HuH-7 (cell line): ENCODE measurements around the gene COMMD1.
"Not testable (repeated sequence)": the region's sequence is repeated elsewhere in the genome, so short reads cannot be mapped to it uniquely, and the experiment has no call there.

ENCODE experiments used
- DNase-seq: peaks from one replicate; pipeline ENCODE4 v3.0.0; 2011; ENCODE audit warnings: low spot score

COMMD1 gene

GRCh38 chr2:61905372-61906185 lies at the start of gene COMMD1:
TSS of gene COMMD1 (plus strand) at chr2:61905674. CDS start at chr2:61905679, 5 bp downstream.
- DNase-seq, result peak; percentile 56

DNA sequence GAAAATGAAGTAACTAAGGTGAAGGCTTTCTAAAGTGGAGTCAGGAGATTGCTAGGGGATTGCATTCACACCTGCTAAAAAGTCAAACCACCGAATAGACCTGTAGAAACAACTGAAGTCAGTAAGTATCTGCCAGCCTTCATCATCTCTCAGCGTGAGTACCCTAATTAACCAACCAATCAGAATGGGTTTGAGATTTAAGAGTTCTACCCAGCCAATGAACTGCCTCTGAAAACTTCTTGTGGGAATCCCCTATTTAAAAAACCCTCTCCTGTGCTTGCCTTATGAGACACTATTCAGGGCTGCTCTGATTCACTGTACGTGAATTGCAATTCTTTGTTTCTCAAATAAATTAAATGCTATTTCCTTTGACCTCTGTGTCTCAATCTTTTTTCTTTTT lies 48.2 kb upstream of the COMMD1 start:
- DNase-seq, result no peak

- no peak for DNase-seq
These were observed 43.4 kb upstream of the COMMD1 start for GRCh38 chr2:61862085-61862484.

DNA sequence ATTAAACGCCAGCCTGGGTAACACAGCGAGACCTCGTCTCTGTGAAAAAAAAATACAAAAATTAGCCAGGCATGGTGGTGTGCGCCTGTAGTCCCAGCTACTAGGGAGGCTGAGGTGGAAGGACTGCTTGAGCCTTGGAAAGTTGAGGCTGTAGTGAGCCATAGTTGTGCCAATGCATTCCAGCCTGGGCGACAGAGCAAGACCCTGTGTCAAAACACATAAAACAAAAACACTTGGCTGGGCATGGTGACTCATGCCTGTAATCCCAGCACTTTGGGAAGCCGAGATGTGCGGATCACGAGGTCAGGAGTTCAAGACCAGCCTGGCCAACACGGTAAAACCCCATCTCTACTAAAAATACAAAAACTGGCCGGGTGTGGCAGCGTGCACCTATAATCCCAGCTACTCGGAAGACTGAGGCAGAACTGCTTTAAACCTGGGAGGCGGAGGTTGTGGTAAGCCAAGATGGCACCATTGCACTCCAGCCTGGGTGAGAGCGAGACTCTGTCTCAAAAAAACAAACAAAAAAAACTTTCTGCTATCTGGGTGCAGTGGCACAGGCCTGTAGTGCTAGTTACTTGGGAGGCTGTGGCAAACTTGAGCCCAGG lies 38.9 kb upstream of the COMMD1 start:
- not testable (repeated sequence) for DNase-seq

DNA sequence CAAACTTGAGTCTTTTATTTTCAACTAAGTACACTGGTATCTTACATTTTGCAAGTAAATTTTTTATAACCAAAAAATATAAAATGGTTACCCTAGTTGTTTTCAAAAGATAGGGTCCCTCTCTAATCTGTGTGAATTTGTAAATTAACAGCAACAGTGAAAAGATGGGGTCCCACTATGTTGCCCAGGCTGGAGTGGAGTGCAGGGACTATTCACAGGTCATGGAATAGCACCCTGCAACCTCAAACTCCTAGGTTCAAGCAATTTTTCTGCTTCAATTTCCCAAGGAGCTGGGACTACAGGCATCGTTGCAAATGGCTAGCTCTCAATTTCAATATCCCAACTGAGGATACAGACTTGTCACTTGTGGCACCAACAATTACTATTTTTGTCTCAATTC lies 29.1 kb upstream of the COMMD1 start:
- DNase-seq, result no peak

DNA sequence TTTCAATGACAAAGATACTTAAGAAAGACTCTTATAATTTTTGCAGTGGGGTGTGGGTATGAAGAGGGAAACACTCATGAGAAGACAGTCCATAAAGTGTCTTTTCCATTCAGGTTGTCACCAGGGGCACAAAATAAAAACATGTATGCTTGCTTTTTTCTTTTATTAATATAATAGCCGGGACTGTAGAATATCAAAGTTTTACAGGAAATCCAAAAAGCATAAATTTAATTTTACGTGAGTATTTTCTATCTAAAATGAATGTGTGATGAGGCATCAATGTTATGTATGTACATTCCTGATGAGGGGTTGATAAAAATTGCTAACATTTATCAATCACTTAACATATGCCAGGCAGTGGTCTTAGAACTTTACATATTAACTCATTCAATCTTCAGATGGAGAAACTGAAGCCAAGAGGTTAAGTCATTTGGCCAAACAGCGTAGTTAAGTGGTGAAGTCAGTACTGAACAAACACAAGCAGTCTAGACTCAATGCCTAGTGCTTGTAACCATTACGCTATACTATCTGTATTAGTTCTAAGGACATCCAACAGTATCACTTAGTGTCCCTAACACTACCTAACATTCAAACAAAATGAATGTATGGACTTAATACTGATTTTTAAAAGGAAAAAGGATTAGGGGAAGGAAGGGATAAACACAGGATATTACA lies 27.8 kb upstream of the COMMD1 start:
- DNase-seq, result no peak

DNA sequence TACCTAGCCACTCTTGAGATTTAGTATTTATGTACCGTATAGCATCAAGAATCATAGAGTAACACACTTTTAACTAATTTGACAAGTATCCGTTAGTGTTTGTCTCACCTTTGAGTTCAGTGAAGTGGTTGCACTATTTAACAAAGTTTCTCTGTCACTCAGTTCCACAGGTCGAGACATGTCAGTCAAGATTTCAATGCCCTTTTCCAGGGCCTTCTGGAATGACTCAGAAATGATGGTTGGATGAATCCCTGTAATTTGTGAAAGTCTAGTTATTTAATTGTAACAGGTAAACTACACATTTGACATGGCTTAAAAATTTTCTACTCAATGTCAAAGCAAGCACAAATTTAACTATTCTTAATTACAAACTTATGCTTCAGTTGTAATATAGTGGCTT lies 26.7 kb upstream of the COMMD1 start:
- no peak for DNase-seq

DNA sequence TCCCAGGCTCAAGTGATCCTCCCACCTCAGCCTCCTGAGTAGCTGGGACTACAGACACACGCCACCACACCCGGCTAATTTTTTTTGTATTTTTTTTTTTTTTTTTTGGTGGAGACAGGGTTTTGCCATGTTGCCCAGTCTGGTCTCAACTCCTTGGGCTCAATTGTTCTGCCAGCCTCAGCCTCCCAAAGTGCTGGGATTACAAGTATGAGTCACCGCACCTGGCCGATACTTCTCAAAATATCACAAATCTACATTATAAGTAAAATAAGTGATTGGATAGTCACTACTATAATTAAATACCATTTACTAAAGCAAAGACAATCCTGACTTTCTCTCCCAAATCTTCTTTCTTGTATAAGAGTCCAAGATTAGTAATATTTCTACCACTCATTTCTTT lies 26.1 kb upstream of the COMMD1 start:
- DNase-seq, result not testable (repeated sequence)

DNA sequence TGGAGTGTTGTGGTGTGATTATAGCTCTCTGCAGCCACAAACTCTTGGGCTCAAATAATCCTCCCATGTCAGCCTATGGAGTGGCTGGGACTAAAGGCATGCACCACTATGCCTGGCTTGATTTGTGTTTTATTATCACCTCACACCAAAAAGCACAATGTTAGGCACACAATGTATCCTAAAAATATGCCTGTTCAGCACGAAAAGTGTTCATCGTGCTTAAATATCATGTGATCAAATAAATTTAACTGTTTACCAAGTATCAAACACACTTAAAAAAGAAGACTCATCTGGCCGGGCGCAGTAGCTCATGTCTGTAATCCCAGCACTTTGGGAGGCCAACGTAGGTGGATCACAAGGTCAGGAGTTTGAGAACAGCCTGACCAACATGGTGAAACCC lies 22.6 kb upstream of the COMMD1 start:
- DNase-seq, result no peak

DNA sequence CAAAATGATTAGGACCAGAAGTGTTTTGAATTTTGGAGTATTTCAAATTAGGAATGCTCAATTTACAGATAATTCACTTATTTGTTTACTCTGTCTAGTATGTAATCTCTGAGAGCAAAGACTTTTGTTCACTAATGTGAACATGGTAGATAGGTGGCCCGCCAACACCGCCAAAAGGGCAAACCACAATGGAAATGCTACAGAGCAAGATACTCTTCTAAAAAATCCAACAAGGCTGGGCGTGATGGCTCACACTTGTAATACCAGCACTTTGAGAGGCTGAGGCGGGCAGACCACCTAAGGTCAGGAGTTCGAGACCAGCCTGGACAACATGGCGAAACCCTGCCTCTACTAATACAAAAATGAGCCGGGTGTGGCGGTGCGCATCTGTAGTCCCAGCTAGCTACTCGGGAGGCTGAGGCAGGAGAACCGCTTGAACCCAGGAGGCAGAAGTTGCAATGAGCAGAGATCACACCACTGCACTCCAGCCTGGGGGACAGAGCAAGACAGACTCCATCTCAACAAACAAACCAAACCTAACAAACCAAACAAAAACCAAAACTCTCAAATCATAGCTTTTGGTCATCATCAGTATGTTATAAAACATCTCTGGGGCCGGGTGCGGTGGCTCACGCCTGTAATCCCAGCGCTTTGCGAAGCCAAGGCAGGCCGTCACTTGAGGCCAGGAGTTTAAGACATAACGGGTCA lies 19.4 kb upstream of the COMMD1 start:
- no peak for DNase-seq

DNA sequence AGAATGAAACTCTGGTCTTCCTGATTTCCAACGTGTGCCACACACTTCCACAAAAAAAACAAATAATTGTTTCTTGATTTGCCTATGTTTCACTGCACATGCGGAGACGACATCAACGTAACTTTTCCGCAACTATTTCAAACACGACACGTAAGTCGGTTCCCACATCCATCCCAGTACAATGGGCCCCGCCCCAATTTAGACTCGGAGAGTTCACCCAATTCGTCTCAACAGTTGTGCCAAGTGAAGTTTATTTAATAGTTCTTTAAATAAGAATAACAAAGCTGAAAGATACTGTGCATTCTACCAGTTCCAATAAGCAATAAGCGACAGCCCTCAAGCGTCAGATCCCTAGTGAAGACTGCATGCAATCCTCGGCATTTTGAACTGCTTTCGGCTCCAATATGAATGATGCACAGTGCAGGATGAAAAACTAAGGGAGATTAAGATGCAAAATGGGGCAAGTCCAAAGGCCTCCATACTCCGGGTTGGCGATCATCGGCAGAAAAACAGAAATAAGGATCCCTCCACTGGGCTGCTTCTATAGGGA lies 17.7 kb upstream of the COMMD1 start:
- DNase-seq, result no peak

GRCh38 chr2:61888267-61889055 lies 17.0 kb upstream of the COMMD1 start, which contains the start of gene CCT4:
TSS of gene CCT4 (minus strand) at chr2:61888656. CDS start at chr2:61888507, 149 bp downstream.
- DNase-seq, result peak; percentile 82

GRCh38 chr2:61898810-61899209 lies 6.7 kb upstream of the COMMD1 start:
- no peak for DNase-seq

- no peak for DNase-seq
These were observed 5.2 kb upstream of the COMMD1 start for GRCh38 chr2:61900281-61900680.

DNA sequence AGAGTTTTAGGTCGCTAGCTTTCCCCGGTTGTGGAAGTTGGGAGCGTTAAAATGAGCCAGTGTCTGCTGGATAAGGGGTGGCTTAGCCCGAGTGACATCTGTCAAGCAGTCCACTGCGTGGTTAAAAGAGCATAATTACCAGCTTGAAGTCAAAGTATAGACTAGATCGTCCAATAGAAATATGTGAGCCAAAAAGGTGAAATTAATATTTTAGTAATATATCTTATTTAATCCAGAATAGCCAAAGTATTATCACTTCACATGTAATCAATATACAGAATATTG lies 654 bp downstream of the COMMD1 start:
- DNase-seq, result no peak

DNA sequence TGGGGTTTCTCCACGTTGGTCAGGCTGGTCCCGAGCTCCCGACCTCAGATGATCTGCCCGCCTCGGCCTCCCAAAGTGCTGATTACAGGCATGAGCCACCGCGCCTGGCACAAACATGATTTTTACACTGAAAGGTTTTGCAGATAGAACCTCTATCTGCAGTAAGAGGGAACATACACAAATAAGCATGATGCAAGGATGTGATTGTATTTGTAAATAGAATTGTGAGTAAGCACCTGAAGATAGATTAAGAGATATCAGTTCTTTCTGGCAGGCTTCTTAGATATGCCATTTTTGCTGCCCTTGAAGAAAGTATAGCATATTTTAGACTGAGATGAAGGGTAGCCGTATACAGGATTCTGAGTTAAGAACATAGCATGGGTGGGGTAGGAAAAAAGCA lies 3.6 kb downstream of the COMMD1 start:
- DNase-seq, result no peak

GRCh38 chr2:61910603-61911002 lies 5.1 kb downstream of the COMMD1 start:
- no peak for DNase-seq

DNA sequence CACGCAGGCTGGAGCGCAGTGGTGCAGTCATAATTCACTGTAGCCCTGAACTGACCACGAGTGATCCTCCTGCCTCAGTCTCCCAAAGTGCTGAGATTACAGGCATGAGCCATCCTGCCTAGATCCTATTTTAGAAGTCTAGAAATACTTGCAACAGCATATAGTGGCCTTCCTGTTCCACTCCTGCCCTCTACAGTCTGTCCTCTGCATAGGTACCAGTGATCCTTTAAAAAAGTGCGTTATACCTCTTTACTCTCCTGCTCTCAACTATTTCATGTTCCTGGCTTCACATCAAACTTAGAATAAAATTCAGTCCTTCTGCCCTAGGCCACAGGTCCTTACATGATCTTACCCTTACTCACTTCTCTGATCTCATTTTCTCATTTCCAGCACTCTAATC lies 6.0 kb downstream of the COMMD1 start:
- no peak for DNase-seq

- DNase-seq, result not testable (repeated sequence)
These were observed 9.3 kb downstream of the COMMD1 start for GRCh38 chr2:61914794-61915193.

DNA sequence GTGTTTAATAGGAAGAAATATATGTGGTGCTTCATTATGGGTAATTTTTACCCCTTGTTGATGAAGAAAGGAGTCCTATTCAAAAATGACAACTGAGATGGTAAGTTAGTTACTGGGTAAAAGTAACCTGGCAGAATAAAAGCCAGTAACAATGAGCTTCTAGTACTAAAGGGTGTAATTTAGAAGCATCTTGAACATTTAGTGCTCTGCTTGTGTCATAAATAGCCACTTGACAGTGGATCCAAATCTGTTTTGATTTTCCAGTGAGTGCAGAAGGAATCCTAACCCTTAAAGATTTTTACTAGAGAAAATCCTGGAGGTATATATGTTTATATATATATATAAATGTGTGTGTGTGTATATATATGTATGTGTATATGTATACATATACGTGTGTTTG lies 15.1 kb downstream of the COMMD1 start:
- no peak for DNase-seq

GRCh38 chr2:61922714-61923113 lies 17.2 kb downstream of the COMMD1 start:
- DNase-seq, result no peak
